H1 (cell line): ENCODE measurements around the gene GRM1. TPM values are rescaled to one million over a fixed set of nuclear protein-coding genes. Genes with fewer than 3 reads are reported as not detected.

Experiments used
- CTCF ChIA-PET: fragments of 300-600 bp; sonication (Branson Sonifier 250); formaldehyde crosslinking; loops from one replicate; lab custom pipeline; 2021; ENCODE audit not compliant: partially characterized antibody; lab: Charles Lee
- POLR2A ChIA-PET: fragments of 300-600 bp; sonication (Branson Sonifier 250); formaldehyde crosslinking; loops from one replicate; lab custom pipeline; 2021; ENCODE audit warnings: inconsistent platforms; ENCODE audit not compliant: partially characterized antibody; lab: Charles Lee
- DNase-seq, 2 experiments: peaks; one replicate each; pipeline versions ENCODE4 v3.0.0 to v3.0.0-alpha.2; 2010 to 2022; ENCODE audit warnings: low spot score in 2 of 2, low read depth in 1 of 2, mixed read lengths in 1 of 2
- FAIRE-seq: peaks from 2 replicates; lab custom pipeline; 2011; peaks lifted over from hg19 to GRCh38; lab: Jason Lieb, UNC
- H2AFZ ChIP-seq: 2 replicates; pipeline ENCODE4 v1.8.1; 2012; ENCODE audit warnings: low read length, inconsistent platforms
- H2AK5ac ChIP-seq: 2 replicates; pipeline ENCODE4 v1.6.1; 2013; ENCODE audit warnings: low read depth, low read length
- H2BK120ac ChIP-seq: replicated peaks from 2 replicates; pipeline ENCODE3; 2013; ENCODE audit warnings: low read depth, low read length, inconsistent platforms
- H2BK12ac ChIP-seq: 2 replicates; pipeline ENCODE4 v1.6.1; 2013; ENCODE audit warnings: low read depth, low read length
- H2BK15ac ChIP-seq: 2 replicates; pipeline ENCODE4 v1.6.1; 2013; ENCODE audit warnings: low read length
- H2BK20ac ChIP-seq: 2 replicates; pipeline ENCODE4 v1.6.1; 2013; ENCODE audit warnings: low read length
- H2BK5ac ChIP-seq: 2 replicates; pipeline ENCODE4 v1.6.1; 2013; ENCODE audit warnings: low read depth, low read length
- H3K14ac ChIP-seq: 2 replicates; pipeline ENCODE4 v1.6.1; 2013; ENCODE audit warnings: inconsistent platforms; ENCODE audit not compliant: insufficient read length
- H3K18ac ChIP-seq: 2 replicates; pipeline ENCODE4 v1.6.1; 2013; ENCODE audit warnings: low read length; ENCODE audit errors: extremely low read depth
- H3K23ac ChIP-seq: 2 replicates; pipeline ENCODE4 v1.6.1; 2013; ENCODE audit warnings: inconsistent platforms; ENCODE audit not compliant: insufficient read length
- H3K23me2 ChIP-seq: 2 replicates; pipeline ENCODE4 v1.6.1; 2013; ENCODE audit warnings: low read depth, low read length
- H3K27ac ChIP-seq: 2 replicates; pipeline ENCODE4 v1.6.1; 2011; ENCODE audit warnings: low read depth, low read length, inconsistent platforms
- H3K27me3 ChIP-seq, 4 experiments: replicated peaks in 1 of 4; 1 replicate in 1 of 4; 2 replicates in 3 of 4; pipeline versions ENCODE4 v1.6.1 to v1.8.1; 2011 to 2013; ENCODE audit warnings: low read length in 3 of 4, mild to moderate bottlenecking in 3 of 4, inconsistent platforms in 2 of 4, mixed read lengths in 2 of 4, moderate library complexity in 1 of 4; ENCODE audit not compliant: control insufficient read depth in 3 of 4, insufficient read depth in 3 of 4; ENCODE audit errors: extremely low read depth in 1 of 4
- H3K36me3 ChIP-seq, 4 experiments: 2 replicates each; pipeline versions ENCODE4 v1.6.1 to v1.8.1; 2011 to 2013; ENCODE audit warnings: mild to moderate bottlenecking in 4 of 4, low read length in 3 of 4, moderate library complexity in 2 of 4, control low read depth in 1 of 4, inconsistent platforms in 1 of 4; ENCODE audit not compliant: insufficient read depth in 4 of 4, control insufficient read depth in 2 of 4
- H3K4ac ChIP-seq: replicated peaks from 2 replicates; pipeline ENCODE3; 2013; ENCODE audit warnings: low read length, low read depth, mixed read lengths, inconsistent platforms; ENCODE audit not compliant: insufficient read length
- H3K4me1 ChIP-seq, 4 experiments: replicated peaks in 1 of 4; 1 replicate in 1 of 4; 2 replicates in 3 of 4; pipeline versions ENCODE4 v1.6.1 to v1.8.1; 2011 to 2013; ENCODE audit warnings: low read length in 3 of 4, inconsistent platforms in 2 of 4, mixed read lengths in 1 of 4; ENCODE audit not compliant: insufficient read depth in 4 of 4, control insufficient read depth in 3 of 4
- H3K4me2 ChIP-seq, 2 experiments: 2 replicates each; pipeline versions ENCODE4 v1.6.1 to v1.8.1; 2011 to 2013; ENCODE audit warnings: low read depth in 2 of 2, low read length in 2 of 2, control low read depth in 1 of 2, inconsistent platforms in 1 of 2, mild to moderate bottlenecking in 1 of 2; ENCODE audit not compliant: insufficient read depth in 1 of 2
- H3K4me3 ChIP-seq, 4 experiments: fragments of 200-600, 300-600 bp in 1 of 4; sonication (generic), shearing (Covaris generic), sonication (Bioruptor Twin) in 1 of 4; 2 replicates each; pipeline versions ENCODE4 v1.5.1 to v1.8.1; 2011 to 2016; ENCODE audit warnings: low read length in 4 of 4, low read depth in 3 of 4, control low read depth in 2 of 4, inconsistent platforms in 2 of 4, mild to moderate bottlenecking in 2 of 4, mixed read lengths in 1 of 4, moderate library complexity in 1 of 4; ENCODE audit not compliant: insufficient read depth in 2 of 4; ENCODE audit errors: extremely low read depth in 1 of 4
- H3K56ac ChIP-seq: replicated peaks from 2 replicates; pipeline ENCODE3; 2013; ENCODE audit warnings: low read depth, mild to moderate bottlenecking, mixed read lengths, low read length, inconsistent platforms; ENCODE audit not compliant: insufficient read length
- H3K79me1 ChIP-seq: 2 replicates; pipeline ENCODE4 v1.6.1; 2013; ENCODE audit warnings: low read depth, low read length, control low read depth
- H3K79me2 ChIP-seq, 2 experiments: 2 replicates each; pipeline versions ENCODE4 v1.6.1 to v1.8.1; 2012 to 2013; ENCODE audit warnings: low read length in 2 of 2, mild to moderate bottlenecking in 2 of 2, inconsistent platforms in 1 of 2; ENCODE audit not compliant: insufficient read depth in 2 of 2, control insufficient read depth in 1 of 2
- H3K9ac ChIP-seq, 4 experiments: replicated peaks in 1 of 4; 1 replicate in 1 of 4; 2 replicates in 3 of 4; pipeline versions ENCODE4 v1.6.1 to v1.8.1; 2011 to 2013; ENCODE audit warnings: low read depth in 3 of 4, low read length in 3 of 4, control low read depth in 2 of 4, mild to moderate bottlenecking in 2 of 4, moderate library complexity in 2 of 4, inconsistent platforms in 1 of 4; ENCODE audit errors: extremely low read depth in 1 of 4
- H3K9me3 ChIP-seq, 2 experiments: 2 replicates each; pipeline versions ENCODE4 v1.6.1 to v1.8.1; 2012 to 2013; ENCODE audit warnings: mild to moderate bottlenecking in 2 of 2, moderate library complexity in 2 of 2, control low read depth in 1 of 2, inconsistent platforms in 1 of 2, low read depth in 1 of 2, low read length in 1 of 2, mixed read lengths in 1 of 2; ENCODE audit not compliant: insufficient read depth in 2 of 2
- H4K20me1 ChIP-seq, 2 experiments: replicated peaks in 1 of 2; 2 replicates each; pipeline versions ENCODE3 to v1.8.1; 2011 to 2013; ENCODE audit warnings: inconsistent platforms in 2 of 2, low read length in 2 of 2, mild to moderate bottlenecking in 1 of 2; ENCODE audit not compliant: insufficient read depth in 2 of 2, control insufficient read depth in 1 of 2
- H4K5ac ChIP-seq: 2 replicates; pipeline ENCODE4 v1.6.1; 2013; ENCODE audit warnings: low read length, low read depth, mixed read lengths, inconsistent platforms; ENCODE audit not compliant: insufficient read length
- H4K8ac ChIP-seq: 2 replicates; pipeline ENCODE4 v1.8.0; 2013; ENCODE audit warnings: mild to moderate bottlenecking, moderate library complexity, low read length, inconsistent platforms; ENCODE audit not compliant: insufficient read depth; ENCODE audit errors: extremely low read depth
- H4K91ac ChIP-seq: replicated peaks from 2 replicates; pipeline ENCODE3; 2013; ENCODE audit warnings: low read length, mixed read lengths, inconsistent platforms; ENCODE audit not compliant: insufficient read length
- CHD2 ChIP-seq: IDR thresholded peaks from 2 replicates; pipeline ENCODE4 v1.6.1; 2012; ENCODE audit warnings: low read length, improper control_type of control experiment
- JUND ChIP-seq: IDR thresholded peaks from 2 replicates; pipeline ENCODE4 v1.6.1; 2011; ENCODE audit warnings: mild to moderate bottlenecking, improper control_type of control experiment, low read length
- MAX ChIP-seq: IDR thresholded peaks from 2 replicates; pipeline ENCODE4 v1.6.1; 2012; ENCODE audit warnings: inconsistent platforms
- NANOG ChIP-seq: IDR thresholded peaks from 2 replicates; pipeline ENCODE4 v1.6.1; 2011; ENCODE audit warnings: low read length, low read depth, mild to moderate bottlenecking, inconsistent platforms; ENCODE audit not compliant: insufficient read depth, poor library complexity, severe bottlenecking
- TAF1 ChIP-seq: IDR thresholded peaks from 2 replicates; pipeline ENCODE4 v1.6.1; 2011; ENCODE audit warnings: mild to moderate bottlenecking, low read depth, low read length
- TBP ChIP-seq: IDR thresholded peaks from 2 replicates; pipeline ENCODE4 v1.6.1; 2011; ENCODE audit warnings: low read depth, low read length, improper control_type of control experiment
- WGBS, 2 experiments: shearing (Covaris generic) in 1 of 2; methylation state at CpG; one replicate each; pipeline versions ENCODE4 v1.1.6 to v1.1.7; 2013 to 2015; ENCODE audit warnings: low lambda C conversion rate in 2 of 2, mixed read lengths in 2 of 2, inconsistent platforms in 1 of 2, low coverage in 1 of 2, missing lambda C conversion rate in 1 of 2; ENCODE audit not compliant: insufficient replicate concordance in 2 of 2, insufficient coverage in 1 of 2, insufficient read length in 1 of 2; ENCODE audit errors: extremely low coverage in 1 of 2, missing lambda C conversion rate in 1 of 2; 5-methylcytosine and 5-hydroxymethylcytosine counted together
- polyA plus RNA-seq, 7 experiments: library from polyadenylated mRNA; depleted of rRNA in 3 of 7; stranded (reverse) in 5 of 7; unstranded in 2 of 7; fragments of >200 nt in 5 of 7; fragments of 200-250 nt in 2 of 7; gene quantifications; 1 replicate in 5 of 7; 2 replicates in 1 of 7; 4 replicates in 1 of 7; pipeline versions ENCODE4 v1.2.1 to v1.2.3, GENCODE V29; 2011 to 2013; ENCODE audit warnings: missing spikeins in 2 of 7, mixed read lengths in 2 of 7
- total RNA-seq: library from RNA; stranded (reverse); fragmentation: NEBNext Ultra II Directional; extraction: Animal tissue kit (Norgen Biotek cat#: 25700); gene quantifications from 2 replicates; pipeline ENCODE4 v1.2.1, GENCODE V29; 2021

The GRM1 gene
- total and polyA plus RNA-seq, 2 of the 8 experiments (the other 6 are each of a cell fraction or from before 2014, with no cell fraction given), result 0.15 to 1.3 TPM

- Histone ChIP-seq H3K18ac (no peak overlapping the region), H3K4me2 (no peak overlapping the region), H2BK20ac (no peak overlapping the region), H3K27me3 (no peaks in the 10 kb centered on the region), H3K79me1 (no peaks in the 10 kb centered on the region), H3K9me3 (no peaks in the 10 kb centered on the region), H4K91ac (no peak overlapping the region), H2BK12ac (no peak overlapping the region), H3K56ac (no peak overlapping the region), H3K79me2 (no peaks in the 10 kb centered on the region), H3K14ac (no peak overlapping the region), H4K20me1 (no peaks in the 10 kb centered on the region), H3K36me3 (no peaks in the 10 kb centered on the region), H3K23me2 (no peaks in the 10 kb centered on the region), H3K23ac (no peak overlapping the region), H3K9ac (no peak overlapping the region), H2BK5ac (no peak overlapping the region), H3K4ac (no peak overlapping the region), H3K27ac (no peak overlapping the region), H2BK120ac (no peak overlapping the region), H3K4me1 (no peaks in the 10 kb centered on the region), H2AFZ (no peak overlapping the region), H4K5ac (no peak overlapping the region), H4K8ac (no peak overlapping the region), H2AK5ac (no peak overlapping the region), H2BK15ac (no peak overlapping the region), H3K4me3 (no peak overlapping the region)
- DNase-seq (no peak), FAIRE-seq (no peak)
- ChIA-PET CTCF (interaction anchor here (1.1 kb wide), 1 partner anchor 412 kb away, joined by 3 read pairs; no protein-coding TSS in a partner anchor), POLR2A (no interaction called here)
- 89% methylated on average over 1 of the region's 1 CpG; no CpG with 5 or more reads in 1 of the 2 experiments for WGBS, 2 experiments
- TF ChIP-seq TBP (no peak), NANOG (no peak), TAF1 (no peak), CHD2 (no peak), MAX (no peak), JUND (no peak)
Observed at GRCh38 chr6:146184701-146185100, 155.8 kb downstream of the GRM1 start.
